HG02870 (cell line): ENCODE results near the gene ENG.
"Not testable (repeated sequence)": the region's sequence is repeated elsewhere in the genome, so short reads cannot be mapped to it uniquely, and the experiment has no call there.

Experiments used
- ATAC-seq: cut with Tn5 transposase; IDR thresholded peaks from one replicate; pipeline ENCODE4 v1.9.1; 2021; ENCODE audit warnings: mild to moderate bottlenecking, moderate library complexity; ENCODE audit not compliant: unreplicated experiment

The ENG gene

GRCh38 chr9:127878652-127879390 lies 24.4 kb upstream of the ENG start:
- ATAC-seq, result no peak

DNA sequence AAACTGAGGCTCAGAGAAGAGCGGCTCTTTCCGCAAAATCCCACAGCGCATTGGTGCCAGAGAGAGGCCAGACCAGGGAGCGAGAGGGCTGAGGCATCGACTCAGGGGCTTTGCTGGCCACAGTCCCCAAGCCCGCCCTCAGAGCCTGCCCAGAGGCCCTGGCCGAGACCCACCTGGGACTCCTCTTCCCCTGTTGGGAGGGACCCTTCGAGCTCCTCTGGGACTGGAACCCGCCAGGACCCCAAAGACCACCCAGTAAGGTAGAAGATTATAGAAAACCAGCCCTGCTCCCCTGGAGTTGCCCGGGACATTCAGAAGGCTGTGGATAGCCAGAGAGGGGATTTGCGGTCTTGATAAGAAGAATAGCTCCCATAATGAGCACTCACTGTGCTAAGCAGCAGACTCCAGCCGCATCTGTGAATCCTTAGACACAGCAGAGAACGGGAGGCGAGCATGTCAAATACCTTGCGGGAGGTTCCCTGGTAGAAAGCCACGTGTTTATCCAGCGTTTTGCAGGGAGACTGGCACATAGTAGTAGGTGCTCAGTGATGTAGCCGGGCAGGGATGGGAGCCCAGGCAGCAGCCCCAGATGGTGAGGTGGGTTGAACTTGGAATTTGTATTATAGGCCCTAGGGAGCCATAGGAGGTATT lies 23.7 kb upstream of the ENG start:
- ATAC-seq, result no peak

- ATAC-seq, result no peak
Measured at GRCh38 chr9:127877566-127877998, 23.1 kb upstream of the ENG start, which contains the start of gene AK1. Gene AK1, minus strand, starts transcription at chr9:127877675. Its CDS starts 3,058 bp downstream, at chr9:127874617.

DNA sequence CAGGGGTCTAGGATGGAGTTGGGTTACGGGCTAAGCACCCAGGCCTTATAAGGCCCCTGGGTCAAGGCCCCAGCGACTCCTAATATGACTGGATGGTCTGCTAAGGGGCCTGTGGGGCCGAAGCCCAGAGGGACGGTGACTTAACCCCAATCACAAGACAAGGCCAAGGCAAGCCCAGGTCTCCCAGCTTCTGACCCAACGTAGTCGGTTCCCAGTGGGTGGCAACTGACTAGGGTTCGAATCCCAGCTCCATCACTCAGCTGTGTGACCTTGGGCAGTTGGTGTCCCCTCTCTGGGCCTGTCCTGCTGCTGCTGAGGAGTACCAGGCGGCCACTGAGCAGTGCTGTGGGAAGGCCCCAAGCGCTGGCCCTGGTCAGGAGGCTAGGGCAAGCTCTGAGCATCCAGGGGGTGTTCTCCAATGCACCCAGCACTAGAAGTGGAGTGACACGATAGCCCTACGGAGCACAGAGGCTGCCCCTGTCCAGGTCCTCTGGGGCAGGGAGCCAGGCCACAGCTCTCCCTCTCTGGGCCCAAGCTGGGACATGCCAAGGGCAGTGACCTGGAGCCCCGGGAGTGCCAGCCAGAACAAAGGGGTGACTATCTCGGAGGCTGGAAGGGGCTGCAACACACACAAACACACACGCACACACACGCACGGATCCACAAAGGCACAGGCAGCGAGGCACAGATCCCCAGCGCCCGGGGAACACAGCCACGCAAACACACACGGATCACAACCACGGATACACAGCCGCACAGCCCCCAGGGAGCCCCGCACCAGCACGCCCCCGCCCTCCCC lies 22.5 kb upstream of the ENG start:
- ATAC-seq, result no peak

GRCh38 chr9:127876026-127876763 lies 21.7 kb upstream of the ENG start:
- ATAC-seq, result no peak

GRCh38 chr9:127875306-127875966 lies 21.0 kb upstream of the ENG start:
- ATAC-seq, result no peak

- no peak for ATAC-seq
Measured at GRCh38 chr9:127874301-127875221, 20.1 kb upstream of the ENG start.

DNA sequence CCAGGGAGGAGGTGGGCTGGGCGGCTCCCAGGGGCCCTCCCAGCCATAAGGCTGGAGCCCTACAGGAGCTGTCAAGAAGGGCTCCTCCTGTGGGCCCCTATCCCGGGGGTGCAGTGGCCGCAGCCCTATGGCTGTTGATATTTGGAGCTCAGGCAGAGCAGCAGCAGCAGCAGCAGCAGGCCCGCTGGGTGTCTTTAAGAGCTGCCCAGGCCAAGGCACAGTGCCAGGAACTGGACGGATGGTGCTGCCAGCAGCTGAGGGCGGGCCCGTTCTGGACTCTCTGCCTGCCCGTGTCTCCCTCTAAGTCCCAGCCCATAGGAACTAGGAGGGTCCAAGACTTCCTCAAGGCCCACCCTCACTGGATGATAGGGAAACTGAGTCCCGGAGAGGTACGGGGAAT lies 19.4 kb upstream of the ENG start:
- ATAC-seq, result no peak

- ATAC-seq, result no peak
Measured at GRCh38 chr9:127873223-127873691, 18.8 kb upstream of the ENG start.

GRCh38 chr9:127872369-127873222 lies 18.1 kb upstream of the ENG start:
- ATAC-seq, result no peak

DNA sequence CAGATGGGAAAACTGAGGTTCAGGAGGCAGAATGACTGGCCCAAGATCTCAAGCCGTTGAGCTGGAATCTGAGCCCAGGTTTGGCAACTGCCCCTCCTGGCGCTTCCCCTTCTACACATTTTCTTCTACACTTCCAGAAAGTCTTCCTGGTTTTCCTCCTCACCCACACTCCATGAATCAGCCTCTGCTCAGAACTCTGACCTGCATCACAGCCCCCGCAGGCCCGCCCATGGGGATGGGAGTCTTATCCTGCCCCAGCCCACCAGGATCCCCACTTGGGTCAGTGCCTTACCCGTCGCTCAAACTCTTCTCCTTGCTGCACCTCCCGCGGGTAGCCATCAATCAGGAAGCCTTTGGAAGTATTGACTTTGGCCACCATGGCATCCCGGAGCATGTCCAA lies 17.1 kb upstream of the ENG start:
- no peak for ATAC-seq

- ATAC-seq, result no peak
Measured at GRCh38 chr9:127870887-127871286, 16.4 kb upstream of the ENG start.

DNA sequence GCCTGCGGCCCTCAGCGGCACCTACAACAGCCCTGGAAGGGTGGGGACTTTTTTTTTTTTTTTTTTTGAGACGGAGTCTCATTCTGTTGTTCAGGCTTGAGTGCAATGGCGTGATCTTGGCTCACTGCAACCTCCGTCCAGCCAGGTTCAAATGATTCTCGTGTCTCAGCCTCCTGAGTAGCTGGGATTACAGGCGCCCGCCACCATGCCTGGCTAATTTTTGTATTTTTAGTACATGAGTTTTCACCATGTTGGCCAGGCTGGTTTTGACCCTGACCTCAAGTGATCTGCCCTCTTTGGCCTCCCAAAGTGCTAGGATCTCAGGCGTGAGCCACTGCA lies 15.7 kb upstream of the ENG start:
- not testable (repeated sequence) for ATAC-seq

GRCh38 chr9:127869310-127870152 lies 15.1 kb upstream of the ENG start:
- no peak for ATAC-seq

- ATAC-seq, result no peak
Measured at GRCh38 chr9:127868278-127868902, 13.9 kb upstream of the ENG start.

GRCh38 chr9:127867356-127868277 lies 13.2 kb upstream of the ENG start:
- no peak for ATAC-seq
